ENCODE results near the gene NAB2.

The NAB2 gene

DNA sequence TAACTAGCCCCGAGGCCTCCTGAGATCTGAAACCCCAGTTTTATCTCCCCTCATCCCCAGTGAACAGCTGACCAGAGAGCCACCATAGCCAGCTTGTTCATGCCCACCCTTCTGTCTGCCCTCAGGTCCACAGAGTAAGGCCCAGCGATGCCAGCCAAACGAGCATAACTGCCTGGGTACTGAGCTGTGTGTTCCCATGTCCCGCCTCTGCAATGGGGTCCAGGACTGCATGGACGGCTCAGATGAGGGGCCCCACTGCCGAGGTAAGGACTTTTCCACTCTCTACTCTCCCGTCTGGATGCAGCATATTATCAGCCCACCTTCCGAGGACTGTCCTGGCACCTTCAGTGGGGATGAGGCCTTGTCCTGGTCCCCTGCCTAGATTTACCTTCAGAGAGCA lies 52.3 kb downstream of the NAB2 start:
- TF ChIP-seq, protein P1, sequence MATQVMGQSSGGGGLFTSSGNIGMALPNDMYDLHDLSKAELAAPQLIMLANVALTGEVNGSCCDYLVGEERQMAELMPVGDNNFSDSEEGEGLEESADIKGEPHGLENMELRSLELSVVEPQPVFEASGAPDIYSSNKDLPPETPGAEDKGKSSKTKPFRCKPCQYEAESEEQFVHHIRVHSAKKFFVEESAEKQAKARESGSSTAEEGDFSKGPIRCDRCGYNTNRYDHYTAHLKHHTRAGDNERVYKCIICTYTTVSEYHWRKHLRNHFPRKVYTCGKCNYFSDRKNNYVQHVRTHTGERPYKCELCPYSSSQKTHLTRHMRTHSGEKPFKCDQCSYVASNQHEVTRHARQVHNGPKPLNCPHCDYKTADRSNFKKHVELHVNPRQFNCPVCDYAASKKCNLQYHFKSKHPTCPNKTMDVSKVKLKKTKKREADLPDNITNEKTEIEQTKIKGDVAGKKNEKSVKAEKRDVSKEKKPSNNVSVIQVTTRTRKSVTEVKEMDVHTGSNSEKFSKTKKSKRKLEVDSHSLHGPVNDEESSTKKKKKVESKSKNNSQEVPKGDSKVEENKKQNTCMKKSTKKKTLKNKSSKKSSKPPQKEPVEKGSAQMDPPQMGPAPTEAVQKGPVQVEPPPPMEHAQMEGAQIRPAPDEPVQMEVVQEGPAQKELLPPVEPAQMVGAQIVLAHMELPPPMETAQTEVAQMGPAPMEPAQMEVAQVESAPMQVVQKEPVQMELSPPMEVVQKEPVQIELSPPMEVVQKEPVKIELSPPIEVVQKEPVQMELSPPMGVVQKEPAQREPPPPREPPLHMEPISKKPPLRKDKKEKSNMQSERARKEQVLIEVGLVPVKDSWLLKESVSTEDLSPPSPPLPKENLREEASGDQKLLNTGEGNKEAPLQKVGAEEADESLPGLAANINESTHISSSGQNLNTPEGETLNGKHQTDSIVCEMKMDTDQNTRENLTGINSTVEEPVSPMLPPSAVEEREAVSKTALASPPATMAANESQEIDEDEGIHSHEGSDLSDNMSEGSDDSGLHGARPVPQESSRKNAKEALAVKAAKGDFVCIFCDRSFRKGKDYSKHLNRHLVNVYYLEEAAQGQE (IDR thresholded peaks at IDR 0.05; ENCODE audit: insufficient read depth in 1 of 2, low read depth in 2 of 2, low read length in 2 of 2), result no peak
- TF ChIP-seq FOXP2 (optimal IDR thresholded peaks at IDR 0.05; ENCODE audit: borderline replicate concordance, extremely low read depth, extremely low read length, insufficient read depth) (no peak), TAF1 (IDR thresholded peaks at IDR 0.05; ENCODE audit: borderline replicate concordance, insufficient read depth, low read length) (no peak), POLR2AphosphoS5 (IDR thresholded peaks at IDR 0.05; ENCODE audit: low read depth, low read length) (no peak), SIN3A (IDR thresholded peaks at IDR 0.05; ENCODE audit: borderline replicate concordance, insufficient read depth, low read length) (no peak)

DNA sequence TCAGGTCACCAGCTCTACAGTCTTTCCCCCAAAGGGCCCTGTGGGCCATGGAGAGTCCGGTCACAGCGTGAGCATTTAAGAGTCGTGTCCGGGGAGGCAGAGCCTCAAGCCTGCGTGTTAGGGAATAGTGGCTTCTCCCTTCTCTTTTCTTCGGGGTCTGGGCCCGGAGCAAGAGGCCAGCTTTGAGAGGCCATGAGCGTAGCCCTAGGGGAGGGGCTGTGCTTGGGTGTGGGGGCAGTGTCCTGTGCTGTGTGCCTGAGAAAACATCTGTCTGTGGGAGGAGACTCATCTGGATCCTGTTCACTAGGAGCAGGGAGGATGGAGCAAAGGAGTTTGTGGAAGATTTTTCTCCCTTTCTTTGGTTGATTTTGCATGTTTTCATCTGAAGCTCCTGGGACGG lies 53.2 kb downstream of the NAB2 start:
- TF ChIP-seq TAF1 (IDR thresholded peaks at IDR 0.05; ENCODE audit: borderline replicate concordance, insufficient read depth, low read length) (no peak), POLR2AphosphoS5 (IDR thresholded peaks at IDR 0.05; ENCODE audit: low read depth, low read length) (no peak), FOXP2 (optimal IDR thresholded peaks at IDR 0.05; ENCODE audit: borderline replicate concordance, extremely low read depth, extremely low read length, insufficient read depth) (no peak), SIN3A (IDR thresholded peaks at IDR 0.05; ENCODE audit: borderline replicate concordance, insufficient read depth, low read length) (no peak)
- TF ChIP-seq, protein P1 (IDR thresholded peaks at IDR 0.05; ENCODE audit: insufficient read depth in 1 of 2, low read depth in 2 of 2, low read length in 2 of 2), result no peak

DNA sequence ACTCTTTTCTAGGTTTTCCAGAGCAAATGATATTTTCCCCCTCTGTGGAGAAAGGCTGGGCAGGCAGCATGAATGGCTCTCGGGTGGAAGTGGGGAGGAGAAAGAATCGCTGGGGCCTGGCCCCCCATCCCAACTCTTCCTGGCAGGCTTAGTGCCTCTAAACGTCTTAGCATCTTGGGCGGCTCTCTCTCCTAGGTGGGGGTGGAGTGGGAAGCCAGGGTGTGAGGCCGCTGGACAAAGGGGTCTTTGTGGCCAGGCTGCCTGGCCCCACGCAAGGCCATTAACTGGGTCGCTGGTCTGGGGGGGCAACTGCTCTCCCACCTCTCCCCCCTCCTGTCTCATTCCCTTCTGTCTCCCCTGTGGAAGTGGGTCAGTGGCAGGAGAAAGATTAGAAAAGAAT lies 53.8 kb downstream of the NAB2 start:
- TF ChIP-seq TAF1 (IDR thresholded peaks at IDR 0.05; ENCODE audit: borderline replicate concordance, insufficient read depth, low read length) (no peak), FOXP2 (optimal IDR thresholded peaks at IDR 0.05; ENCODE audit: borderline replicate concordance, extremely low read depth, extremely low read length, insufficient read depth) (no peak), SIN3A (IDR thresholded peaks at IDR 0.05; ENCODE audit: borderline replicate concordance, insufficient read depth, low read length) (no peak), POLR2AphosphoS5 (IDR thresholded peaks at IDR 0.05; ENCODE audit: low read depth, low read length) (no peak)
- TF ChIP-seq, protein P1 (IDR thresholded peaks at IDR 0.05; ENCODE audit: insufficient read depth in 1 of 2, low read depth in 2 of 2, low read length in 2 of 2), result no peak

DNA sequence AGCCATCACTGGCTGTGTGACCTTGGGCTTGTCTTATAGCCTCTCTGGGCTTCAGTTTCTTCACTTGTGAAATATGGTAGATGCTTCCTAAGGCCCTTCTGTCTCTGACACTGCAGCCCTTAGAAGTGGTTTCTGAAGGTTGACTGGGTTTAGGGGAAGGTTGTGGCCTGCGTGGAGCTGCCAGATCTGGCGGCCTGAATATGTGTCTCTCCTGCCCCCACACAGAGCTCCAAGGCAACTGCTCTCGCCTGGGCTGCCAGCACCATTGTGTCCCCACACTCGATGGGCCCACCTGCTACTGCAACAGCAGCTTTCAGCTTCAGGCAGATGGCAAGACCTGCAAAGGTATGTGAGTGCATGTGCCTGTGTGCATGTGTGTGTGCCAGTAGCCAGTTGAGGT lies 54.5 kb downstream of the NAB2 start:
- TF ChIP-seq SIN3A (IDR thresholded peaks at IDR 0.05; ENCODE audit: borderline replicate concordance, insufficient read depth, low read length) (no peak), POLR2AphosphoS5 (IDR thresholded peaks at IDR 0.05; ENCODE audit: low read depth, low read length) (no peak), TAF1 (IDR thresholded peaks at IDR 0.05; ENCODE audit: borderline replicate concordance, insufficient read depth, low read length) (no peak), FOXP2 (optimal IDR thresholded peaks at IDR 0.05; ENCODE audit: borderline replicate concordance, extremely low read depth, extremely low read length, insufficient read depth) (no peak)
- TF ChIP-seq, protein P1 (IDR thresholded peaks at IDR 0.05; ENCODE audit: insufficient read depth in 1 of 2, low read depth in 2 of 2, low read length in 2 of 2), result no peak
